ENCODE measurements around the gene PCSK6.

Gene PCSK6

GRCh38 chr15:101489599-101490407 is at the start of gene PCSK6:
PCSK6 (minus strand) TSS chr15:101489707; CDS start chr15:101489670, 37 bp downstream.
- no peak for DNase-seq

GRCh38 chr15:101538996-101539395 is 49.5 kb upstream of the PCSK6 start:
- no peak for DNase-seq

- DNase-seq = no peak
Measured at GRCh38 chr15:101538177-101538576, 48.7 kb upstream of the PCSK6 start.

DNA sequence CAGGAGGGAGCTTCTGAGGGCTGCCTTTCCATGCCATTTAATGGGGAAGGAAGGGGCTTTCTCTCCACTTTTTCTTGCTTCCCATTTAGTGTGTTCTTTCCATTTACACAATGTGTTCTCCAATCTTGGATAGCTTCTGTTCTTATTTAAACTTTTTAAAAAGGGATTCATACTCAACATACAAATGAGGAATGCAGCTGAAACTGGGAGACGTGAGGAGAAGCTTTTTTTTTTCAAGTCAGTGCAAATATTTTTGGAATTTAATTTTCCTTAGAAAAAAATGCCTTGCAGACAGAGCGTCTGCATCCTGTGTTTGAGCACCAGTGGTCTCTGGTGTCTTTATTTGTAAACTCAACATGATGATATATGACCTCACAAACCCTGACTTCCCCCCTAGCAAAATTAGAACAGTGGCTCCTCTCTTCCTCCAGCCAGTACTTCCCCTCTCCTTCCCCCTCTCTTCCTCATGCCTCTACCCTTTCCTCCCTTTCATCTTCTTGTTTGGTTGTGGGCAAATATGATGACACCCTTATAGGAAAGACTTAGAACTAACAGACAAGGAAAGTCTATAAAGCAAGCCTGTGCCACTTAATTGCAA is 48.1 kb upstream of the PCSK6 start:
- no peak for DNase-seq

DNA sequence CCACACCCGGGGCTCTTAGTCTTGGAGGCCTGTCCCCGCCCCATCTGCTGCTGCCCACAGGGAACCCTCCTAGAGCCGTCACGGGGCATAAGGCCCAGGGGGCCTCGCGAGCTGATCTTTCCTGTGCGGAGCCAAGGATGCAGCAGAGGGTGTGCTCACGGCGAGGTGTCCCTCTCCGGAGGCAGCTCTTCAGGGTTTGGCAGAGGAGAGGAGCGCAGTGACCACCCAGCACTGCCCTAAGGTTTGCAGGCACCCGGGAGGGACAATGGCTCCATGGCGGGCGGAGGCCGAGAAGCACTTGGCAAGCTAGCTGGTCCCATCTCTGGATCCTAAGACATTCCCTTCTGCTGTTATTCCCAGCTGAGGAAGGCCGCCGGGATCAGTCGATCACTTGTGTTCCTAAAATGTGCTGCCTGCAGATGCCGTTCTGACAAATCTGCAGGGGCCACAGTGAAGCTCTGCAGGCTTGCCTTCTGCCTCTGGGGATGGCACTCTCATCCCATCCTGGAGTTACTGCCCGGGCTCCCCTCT is 47.4 kb upstream of the PCSK6 start:
- no peak for DNase-seq

DNA sequence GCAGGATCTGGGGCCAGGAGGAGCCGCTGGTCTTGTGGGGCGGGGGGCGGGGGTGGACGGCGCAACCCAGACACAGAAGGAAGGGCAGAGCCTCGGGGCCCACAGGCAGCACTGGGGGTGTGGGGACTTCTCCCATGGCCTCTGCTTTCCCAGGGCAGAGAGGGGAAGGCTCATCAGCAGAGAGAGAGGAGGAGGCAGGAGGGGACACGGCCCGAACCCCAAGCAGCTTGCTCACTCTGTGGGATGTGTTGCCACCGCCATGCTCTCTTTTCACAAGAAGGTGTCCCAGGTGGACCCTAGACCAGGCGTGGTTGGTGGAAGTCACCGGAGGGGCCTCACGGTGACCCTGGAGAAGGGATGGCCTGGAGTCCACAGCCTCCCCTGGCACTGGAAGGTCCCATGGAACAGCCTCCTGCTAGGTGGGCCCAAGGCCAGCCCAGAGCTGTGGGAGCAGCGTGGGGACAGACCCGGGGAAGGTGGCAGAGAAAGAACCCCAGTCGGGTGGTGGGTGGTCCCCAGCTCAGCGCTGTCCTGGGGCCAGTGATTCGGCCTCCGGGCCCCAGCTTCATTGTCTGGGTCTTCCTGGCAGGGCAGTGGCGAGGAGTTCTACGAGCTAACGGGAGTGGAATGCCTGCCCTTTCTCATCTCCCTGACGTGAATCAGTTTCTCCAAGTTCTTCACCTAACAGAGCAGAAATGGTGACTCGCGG is 46.8 kb upstream of the PCSK6 start:
- DNase-seq = no peak

DNA sequence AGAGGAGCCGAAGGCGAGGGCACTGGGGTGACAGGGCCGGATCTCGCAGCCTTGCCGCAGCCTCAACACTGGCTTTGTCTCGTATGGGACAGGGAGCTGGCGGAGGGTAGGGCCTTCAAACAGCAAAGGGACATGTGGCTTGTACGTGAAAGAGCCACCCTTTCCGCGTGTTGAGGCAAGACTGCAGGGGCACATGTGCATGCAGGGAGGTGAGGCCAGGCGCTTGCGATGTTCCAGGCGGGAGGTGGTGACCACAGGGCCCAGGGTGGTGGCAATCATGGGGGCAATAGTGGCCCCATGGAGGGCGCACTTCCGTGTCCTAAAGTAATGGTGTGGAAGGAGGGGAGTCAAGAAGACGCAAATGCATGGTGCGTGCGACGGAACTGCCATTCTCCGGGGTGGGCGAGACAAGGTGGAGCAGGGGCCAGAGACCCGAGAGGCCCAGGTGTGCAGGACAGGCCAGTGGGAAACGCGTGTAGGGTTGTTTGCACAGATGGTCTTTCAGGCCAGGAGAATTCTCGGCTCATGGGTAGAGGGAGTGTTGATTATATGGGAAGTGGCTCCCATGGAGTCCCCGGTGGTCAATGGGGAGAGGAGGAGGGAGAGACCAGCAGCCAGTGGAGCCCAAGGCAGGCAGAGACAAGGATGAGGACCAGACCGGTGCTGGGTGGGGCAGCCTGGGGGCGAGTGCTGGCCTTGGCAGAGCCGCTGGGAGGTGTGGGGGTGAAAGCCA is 45.8 kb upstream of the PCSK6 start:
- DNase-seq = no peak

GRCh38 chr15:101534376-101534970 is 45.0 kb upstream of the PCSK6 start:
- no peak for DNase-seq

GRCh38 chr15:101533371-101534140 is 44.0 kb upstream of the PCSK6 start:
- no peak for DNase-seq

DNA sequence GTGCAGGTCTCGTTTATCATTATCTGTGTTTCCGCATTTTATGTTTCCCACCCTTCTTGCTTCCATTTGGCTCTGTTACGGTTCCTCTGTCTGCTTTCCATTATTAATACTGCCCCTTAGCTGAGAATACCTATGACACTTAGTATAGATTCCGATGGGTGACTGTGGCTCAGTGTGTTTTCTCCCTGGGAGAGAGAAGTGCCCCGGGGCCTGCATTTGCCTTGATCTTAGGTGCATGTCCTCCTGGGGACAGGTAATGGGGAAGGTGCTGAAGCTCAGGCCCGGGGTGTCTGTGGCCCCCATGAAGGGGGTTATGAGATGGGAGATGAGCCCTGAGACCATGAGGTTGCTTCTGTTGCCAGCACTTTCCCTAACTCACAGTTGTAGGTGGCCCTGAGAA is 43.4 kb upstream of the PCSK6 start:
- DNase-seq = no peak

DNA sequence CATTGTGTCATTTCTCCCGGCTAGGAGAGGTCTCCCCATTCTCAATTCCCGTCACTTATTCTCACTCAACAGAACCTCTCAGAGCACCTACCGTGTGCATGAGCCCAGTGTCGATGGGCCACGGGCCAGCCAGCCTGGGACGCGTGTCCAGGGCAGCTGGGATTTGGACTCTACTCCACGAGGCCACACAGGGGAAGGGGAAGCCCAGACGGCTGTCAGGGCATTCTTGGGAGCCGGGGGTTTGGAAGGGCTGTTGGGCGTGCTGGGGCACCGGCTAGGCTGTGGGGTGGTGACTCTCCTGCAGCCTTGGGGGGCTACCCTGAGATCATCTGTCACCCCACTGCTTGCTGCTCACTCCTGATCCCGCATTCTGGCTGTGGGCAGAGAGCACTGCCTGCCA is 41.7 kb upstream of the PCSK6 start:
- no peak for DNase-seq

GRCh38 chr15:101530224-101530958 is 40.9 kb upstream of the PCSK6 start:
- no peak for DNase-seq

DNA sequence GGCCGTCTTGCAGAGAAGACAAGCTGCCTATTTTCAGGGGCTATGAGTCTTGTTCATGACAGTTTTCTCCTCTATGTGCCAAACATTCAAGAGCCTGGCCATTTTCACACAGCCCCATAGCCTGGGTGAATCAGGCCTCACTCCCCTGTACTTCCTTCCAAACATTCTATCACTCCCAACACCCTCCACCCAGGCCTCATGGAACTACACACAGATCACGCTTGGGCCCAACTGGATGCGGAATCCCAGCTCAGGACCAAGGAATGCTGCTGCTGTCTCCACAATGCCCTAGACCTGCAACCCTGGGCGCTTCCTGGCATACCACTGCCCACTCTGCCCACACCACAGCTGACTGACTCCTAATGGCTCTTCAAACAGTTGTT is 39.4 kb upstream of the PCSK6 start:
- no peak for DNase-seq

GRCh38 chr15:101528108-101528916 is 38.8 kb upstream of the PCSK6 start:
- no peak for DNase-seq

DNA sequence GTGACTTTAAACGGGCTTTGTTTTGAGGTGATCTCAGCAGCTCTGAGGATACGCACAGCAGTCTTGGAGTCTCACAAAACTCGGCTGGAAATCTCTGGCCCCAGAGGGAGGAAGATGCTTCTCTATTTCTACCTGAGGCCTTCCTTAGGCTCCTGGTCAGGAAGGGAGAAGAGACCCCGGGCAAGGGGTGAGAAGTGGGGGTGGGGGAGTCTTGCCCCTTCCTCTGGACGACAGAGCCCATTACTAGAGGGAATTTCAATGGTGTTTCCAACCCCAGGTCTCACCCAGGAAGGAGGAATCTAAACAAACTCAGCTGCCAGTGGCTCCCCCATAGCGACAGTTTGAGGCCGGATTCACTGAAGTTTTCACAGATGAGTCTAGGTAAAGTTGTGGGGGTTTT is 37.4 kb upstream of the PCSK6 start:
- DNase-seq = no peak

- no peak for DNase-seq
Measured at GRCh38 chr15:101526442-101526841, 36.9 kb upstream of the PCSK6 start.

DNA sequence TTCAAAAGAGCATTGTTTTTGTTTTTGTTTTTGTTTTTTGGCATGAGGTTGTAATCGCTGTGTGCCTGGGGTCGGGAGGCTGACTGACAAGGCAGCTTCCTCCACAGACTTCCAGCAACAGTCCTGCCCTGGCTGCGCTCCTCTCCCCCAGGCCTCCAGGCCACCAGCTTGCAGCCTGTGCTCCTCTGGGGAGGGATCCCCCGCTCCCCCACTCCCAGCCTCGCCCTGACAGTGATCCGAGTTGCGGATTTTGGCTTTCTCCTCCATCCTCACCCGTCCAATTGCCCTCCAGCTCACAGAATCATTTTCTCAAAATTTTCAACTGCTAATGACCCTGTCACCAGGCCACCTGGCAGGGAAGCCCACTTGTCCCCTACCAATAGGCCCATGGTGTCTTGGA is 36.5 kb upstream of the PCSK6 start:
- DNase-seq = no peak

- no peak for DNase-seq
Measured at GRCh38 chr15:101525087-101525669, 35.7 kb upstream of the PCSK6 start.

DNA sequence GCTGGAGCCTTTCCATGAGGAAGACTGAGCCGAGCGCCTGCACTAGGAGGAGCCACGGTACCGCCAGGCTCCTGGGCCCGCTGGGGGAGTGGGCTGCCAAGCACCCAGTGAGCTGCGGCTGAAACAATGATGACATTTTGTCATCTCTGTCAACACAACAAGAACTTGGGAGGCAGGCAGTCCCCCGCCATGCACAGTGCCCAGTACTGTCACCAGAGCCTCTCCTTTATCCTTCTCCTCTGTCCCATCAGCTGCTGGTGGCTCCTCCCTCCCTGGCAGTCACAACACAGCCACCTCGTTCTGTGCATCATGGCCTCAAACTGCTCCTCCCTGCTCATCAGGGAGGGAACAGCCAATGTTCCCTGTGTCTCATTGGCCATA is 34.0 kb upstream of the PCSK6 start:
- no peak for DNase-seq

Measured in stimulated activated CD4-positive, alpha-beta T cell treated with anti-CD3 and anti-CD28 coated beads, Interleukin-2, amount 100 ng/mL, for 48 hours (primary cell).